Measurements from ENCODE around the gene CDRT15L2.
"Not testable (repeated sequence)": the region's sequence is repeated elsewhere in the genome, so short reads cannot be mapped to it uniquely, and the experiment has no call there.

DNA sequence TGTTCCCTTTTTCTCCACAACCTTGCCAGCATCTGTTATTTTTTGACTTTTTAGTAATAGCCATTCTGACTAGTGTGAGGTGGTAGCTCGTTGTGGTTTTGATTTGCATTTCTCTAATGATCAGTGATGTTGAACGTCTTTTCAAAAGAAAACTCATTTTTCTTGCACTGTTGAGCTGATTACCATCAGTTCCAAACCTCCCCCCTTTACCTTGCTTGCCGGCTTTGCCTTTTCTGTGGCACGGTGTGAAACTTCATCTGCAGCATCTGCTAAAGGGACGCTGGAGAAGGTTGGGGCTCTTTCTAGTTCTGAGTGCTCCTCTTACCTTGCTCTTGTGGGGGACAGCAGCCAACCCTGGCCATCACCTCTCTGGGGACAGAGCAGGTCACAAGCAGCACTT lies 39.1 kb upstream of the CDRT15L2 start:
- TF ChIP-seq, protein P1, sequence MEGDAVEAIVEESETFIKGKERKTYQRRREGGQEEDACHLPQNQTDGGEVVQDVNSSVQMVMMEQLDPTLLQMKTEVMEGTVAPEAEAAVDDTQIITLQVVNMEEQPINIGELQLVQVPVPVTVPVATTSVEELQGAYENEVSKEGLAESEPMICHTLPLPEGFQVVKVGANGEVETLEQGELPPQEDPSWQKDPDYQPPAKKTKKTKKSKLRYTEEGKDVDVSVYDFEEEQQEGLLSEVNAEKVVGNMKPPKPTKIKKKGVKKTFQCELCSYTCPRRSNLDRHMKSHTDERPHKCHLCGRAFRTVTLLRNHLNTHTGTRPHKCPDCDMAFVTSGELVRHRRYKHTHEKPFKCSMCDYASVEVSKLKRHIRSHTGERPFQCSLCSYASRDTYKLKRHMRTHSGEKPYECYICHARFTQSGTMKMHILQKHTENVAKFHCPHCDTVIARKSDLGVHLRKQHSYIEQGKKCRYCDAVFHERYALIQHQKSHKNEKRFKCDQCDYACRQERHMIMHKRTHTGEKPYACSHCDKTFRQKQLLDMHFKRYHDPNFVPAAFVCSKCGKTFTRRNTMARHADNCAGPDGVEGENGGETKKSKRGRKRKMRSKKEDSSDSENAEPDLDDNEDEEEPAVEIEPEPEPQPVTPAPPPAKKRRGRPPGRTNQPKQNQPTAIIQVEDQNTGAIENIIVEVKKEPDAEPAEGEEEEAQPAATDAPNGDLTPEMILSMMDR (IDR thresholded peaks at IDR 0.05): not testable (repeated sequence)
- not testable (repeated sequence) for TF ChIP-seq POLR2A (IDR thresholded peaks at IDR 0.05)
